GM12801 (cell line): ENCODE results near the gene SLC33A1.

Experiments
- CTCF ChIP-seq: IDR thresholded peaks from one replicate; pipeline ENCODE4 v1.5.1; 2011; ENCODE audit warnings: control low read depth; ENCODE audit not compliant: insufficient read length; ENCODE audit errors: extremely low read depth

SLC33A1 gene

GRCh38 chr3:155870945-155871745 is 16.9 kb upstream of the SLC33A1 start:
- no peak for TF ChIP-seq CTCF

- no peak for TF ChIP-seq CTCF
Measured at GRCh38 chr3:155870133-155870944, 16.1 kb upstream of the SLC33A1 start, which contains the start of gene GMPS. Gene GMPS (plus strand): TSS chr3:155870650. CDS start chr3:155870871, 221 bp downstream.

- no peak for TF ChIP-seq CTCF
Measured at GRCh38 chr3:155869691-155870090, 15.5 kb upstream of the SLC33A1 start.

- TF ChIP-seq CTCF = no peak
Measured at GRCh38 chr3:155863072-155863784, 9.0 kb upstream of the SLC33A1 start.

- TF ChIP-seq CTCF = no peak
Measured at GRCh38 chr3:155861476-155862183, 7.4 kb upstream of the SLC33A1 start.

- TF ChIP-seq CTCF = no peak
Measured at GRCh38 chr3:155859859-155860258, 5.6 kb upstream of the SLC33A1 start.
